NCI-H524 treated with DMSO at 0.1 percent for 48 hours (cell line): ENCODE results near the gene MZT2B.
"Not testable (repeated sequence)": the region's sequence is repeated elsewhere in the genome, so short reads cannot be mapped to it uniquely, and the experiment has no call there.

Source experiments
- DNase-seq: peaks from one replicate; lab custom pipeline; 2025; lab: John Stamatoyannopoulos, UW

The MZT2B gene, protein sequence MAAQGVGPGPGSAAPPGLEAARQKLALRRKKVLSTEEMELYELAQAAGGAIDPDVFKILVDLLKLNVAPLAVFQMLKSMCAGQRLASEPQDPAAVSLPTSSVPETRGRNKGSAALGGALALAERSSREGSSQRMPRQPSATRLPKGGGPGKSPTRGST

DNA sequence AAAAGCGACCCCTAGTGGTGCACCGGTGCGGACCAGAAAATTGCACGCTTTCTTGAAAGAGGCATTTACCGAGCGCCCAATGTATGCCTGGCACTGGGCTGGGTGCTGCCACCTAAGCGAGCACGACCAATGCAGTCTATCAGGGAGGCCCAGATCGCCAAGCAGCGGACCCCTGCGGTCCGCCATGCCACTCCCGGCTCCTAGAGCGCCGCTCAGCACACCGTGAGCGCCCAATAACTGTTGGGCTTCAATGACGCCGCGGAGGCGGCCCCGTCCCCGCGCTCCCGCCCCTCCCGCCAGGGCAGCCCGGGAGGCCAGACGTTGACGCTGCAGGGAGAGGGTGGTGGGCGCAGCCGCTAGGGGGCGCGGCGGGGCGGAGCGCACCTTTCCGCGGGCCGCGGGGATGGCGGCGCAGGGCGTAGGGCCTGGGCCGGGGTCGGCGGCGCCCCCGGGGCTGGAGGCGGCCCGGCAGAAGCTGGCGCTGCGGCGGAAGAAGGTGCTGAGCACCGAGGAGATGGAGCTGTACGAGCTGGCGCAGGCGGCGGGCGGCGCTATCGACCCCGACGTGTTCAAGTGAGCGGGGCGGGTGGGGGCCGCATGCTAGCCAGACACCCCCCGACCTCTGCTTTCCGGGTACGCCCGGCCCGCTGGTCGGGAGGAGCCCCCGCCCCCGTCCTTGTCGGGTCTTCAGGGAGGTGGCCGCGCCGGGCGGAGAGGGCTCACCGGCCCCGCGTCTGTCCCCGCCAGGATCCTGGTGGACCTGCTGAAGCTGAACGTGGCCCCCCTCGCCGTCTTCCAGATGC is at the start of gene MZT2B:
Gene MZT2B (plus strand): TSS at position 383 of the 803 bp plus-strand sequence. CDS start 21 bp downstream, at position 404.
- peak; percentile 37 for DNase-seq

GRCh38 chr2:130135692-130136541 is 46.1 kb upstream of the MZT2B start:
- DNase-seq = no peak

DNA sequence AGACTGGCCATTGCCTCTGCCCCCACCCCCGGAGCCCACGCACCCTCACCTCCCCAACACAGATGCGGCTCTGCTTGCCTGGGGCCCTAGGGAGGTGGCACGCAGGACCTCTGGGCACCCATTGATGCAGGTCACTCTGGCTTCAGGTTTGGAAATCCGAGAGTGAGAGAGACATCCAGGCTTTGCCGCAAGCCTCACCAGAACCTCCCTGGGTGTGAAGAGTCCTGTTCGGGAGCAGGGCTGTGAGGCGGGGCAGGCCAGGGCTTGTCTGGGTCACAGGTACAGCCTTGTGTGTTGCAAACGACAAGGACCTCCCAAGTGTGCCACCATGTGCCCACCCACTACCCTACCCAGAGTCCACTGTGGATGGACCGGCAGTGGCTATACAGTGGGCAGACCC is 45.5 kb upstream of the MZT2B start:
- DNase-seq = not testable (repeated sequence)

- not testable (repeated sequence) for DNase-seq
Observed at GRCh38 chr2:130137118-130137517, 44.9 kb upstream of the MZT2B start.

GRCh38 chr2:130138326-130138725 is 43.7 kb upstream of the MZT2B start:
- not testable (repeated sequence) for DNase-seq

DNA sequence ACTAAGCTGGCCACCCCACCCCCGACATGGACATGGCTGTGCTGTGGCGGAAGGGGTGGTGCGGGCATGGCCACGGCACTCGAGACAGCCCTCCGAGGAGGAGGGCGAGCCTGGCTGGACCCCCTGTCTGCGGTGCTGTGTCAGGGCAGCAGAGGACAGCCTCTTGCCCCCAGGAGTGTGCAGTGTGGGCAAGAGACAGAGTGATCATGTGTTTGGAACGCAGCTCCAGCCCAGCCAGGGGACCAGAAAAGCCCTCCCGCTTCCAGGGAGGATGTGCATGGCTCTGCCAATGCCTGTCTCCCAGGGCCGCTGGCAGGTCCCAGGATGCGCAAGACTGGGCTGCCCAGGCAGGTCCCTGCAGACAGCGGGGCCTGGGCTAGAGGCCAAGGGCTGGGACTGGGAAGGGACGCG is 43.2 kb upstream of the MZT2B start:
- DNase-seq = not testable (repeated sequence)

DNA sequence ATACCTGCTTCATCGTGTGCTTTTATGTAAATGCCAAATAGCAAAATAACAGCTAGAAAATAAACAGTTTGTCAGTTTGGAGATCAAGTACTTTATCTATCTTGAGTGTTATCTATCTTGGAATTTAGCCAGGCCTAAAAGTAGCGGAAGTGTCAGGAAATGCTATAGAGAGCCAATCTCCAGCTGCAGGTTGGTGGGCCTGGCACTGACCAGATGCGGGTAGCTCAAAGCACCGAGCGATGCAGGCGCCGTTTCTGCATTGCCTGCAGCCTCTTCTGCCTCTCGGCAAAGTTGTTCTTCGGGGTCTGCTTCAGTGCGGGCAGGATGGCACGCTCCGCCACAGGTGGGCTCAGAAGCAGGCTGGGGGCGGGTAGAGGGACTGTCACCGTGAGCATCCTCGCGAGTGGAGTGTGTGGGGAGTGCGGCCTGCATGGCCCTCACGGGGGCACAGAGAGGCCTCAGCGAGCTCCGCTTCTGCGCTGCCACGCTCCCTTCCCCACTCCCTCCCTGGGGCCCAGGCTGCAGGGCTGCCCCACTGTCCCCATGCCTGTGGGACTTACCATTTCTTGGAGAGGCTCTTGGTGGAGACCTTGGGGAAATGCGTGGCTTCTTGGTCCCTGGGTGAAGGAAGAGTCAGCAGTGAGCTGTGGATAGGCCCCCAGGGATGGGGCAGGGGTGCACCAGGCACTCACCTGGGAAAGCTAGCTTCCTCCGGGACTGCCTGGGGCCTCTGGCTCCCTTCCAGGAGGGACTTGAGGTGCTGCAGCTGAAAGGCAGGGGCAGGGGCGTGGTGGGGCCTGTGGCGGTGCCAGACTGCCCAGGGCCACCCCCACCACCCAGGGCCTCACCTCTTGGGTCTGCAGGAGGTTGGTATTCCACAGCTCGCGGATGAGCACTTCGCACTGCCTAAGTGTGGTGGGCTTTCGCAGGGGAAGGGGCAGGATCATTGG is 42.5 kb upstream of the MZT2B start:
- DNase-seq = not testable (repeated sequence)

GRCh38 chr2:130140516-130140915 is 41.5 kb upstream of the MZT2B start:
- DNase-seq = not testable (repeated sequence)

- not testable (repeated sequence) for DNase-seq
Observed at GRCh38 chr2:130141002-130141401, 41.1 kb upstream of the MZT2B start.

DNA sequence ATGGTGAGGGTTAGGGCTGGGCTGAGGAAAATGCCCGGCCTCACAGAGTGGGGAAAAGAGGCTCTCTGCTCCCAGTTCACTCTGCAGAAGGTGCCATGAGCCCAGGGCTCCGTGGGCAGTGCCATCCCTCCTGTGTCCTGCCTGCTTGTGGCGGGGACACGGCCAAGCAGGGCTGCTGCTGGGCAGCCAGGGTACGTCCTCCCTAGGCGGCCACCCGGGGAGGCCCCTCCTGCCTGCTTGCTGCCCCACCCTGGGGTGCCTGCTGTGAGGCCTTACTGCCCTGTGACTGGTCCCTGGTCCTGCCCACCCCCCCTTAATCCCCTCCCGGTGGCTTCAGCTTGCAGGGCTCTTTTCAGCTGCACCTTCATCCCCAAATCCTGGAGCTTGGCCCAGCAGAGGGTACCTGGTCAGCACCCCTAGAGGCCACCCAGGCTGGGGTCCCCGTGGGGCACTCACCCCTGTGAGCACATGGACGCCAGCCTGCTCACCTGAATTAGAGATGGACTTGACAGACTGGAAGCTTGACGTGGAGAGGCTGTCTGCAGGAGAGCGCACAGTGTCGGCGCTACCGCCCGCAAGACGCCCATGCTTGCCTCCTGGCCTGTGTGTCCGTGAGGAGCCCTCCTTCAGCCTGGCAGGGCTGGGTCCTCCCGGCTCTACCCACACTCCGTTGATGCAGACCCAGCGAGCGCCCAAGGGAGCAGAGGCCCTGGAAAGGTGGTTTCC is 40.3 kb upstream of the MZT2B start:
- not testable (repeated sequence) for DNase-seq

- not testable (repeated sequence) for DNase-seq
Observed at GRCh38 chr2:130142396-130143265, 39.4 kb upstream of the MZT2B start.

GRCh38 chr2:130143266-130144039 is 38.6 kb upstream of the MZT2B start:
- not testable (repeated sequence) for DNase-seq

GRCh38 chr2:130145006-130145414 is 37.1 kb upstream of the MZT2B start, which contains the start of gene CCDC74B:
Gene CCDC74B, minus strand, starts transcription at chr2:130145112. Its CDS starts 116 bp downstream, at chr2:130144996.
- not testable (repeated sequence) for DNase-seq

DNA sequence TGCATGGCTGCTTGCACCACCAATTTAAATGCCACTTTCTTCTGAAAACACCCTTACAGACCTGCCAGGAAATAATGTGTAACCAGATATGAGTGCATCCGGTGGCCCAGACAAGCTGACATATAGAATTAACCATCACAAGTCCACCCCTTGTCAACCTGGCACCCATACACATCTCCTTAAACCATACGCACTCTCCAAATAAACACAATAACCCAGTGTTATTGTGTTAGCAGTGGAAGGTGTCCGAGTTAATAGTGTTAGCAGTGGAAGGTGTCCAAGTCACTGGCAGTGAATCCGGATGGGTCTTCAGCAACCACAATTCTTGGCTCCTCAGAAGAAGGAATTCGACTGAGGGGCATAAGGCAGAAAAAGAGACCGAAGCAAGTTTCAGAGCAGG is 33.5 kb upstream of the MZT2B start:
- not testable (repeated sequence) for DNase-seq

- no peak for DNase-seq
Observed at GRCh38 chr2:130150181-130151144, 31.6 kb upstream of the MZT2B start.

DNA sequence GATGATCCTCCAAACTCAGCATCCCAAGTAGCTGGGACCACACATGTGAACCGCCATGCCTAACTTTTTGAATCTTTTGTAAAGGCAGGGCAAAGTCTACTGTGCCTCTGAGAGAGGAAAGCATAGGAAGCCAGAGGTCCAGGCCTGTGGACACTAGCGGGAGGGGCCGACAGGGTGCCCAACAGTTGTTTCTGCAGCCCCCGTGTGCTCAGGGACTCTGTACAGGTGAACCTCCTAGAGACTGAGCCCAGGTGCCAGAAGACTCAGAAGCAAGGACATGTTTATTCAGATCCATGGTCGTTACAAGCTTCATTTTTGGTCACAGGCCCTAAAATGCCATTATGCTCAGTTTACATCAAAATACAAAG is 30.9 kb upstream of the MZT2B start:
- not testable (repeated sequence) for DNase-seq

- DNase-seq = not testable (repeated sequence)
Observed at GRCh38 chr2:130152136-130152815, 29.8 kb upstream of the MZT2B start.
